Tibial artery (tissue), 4 donors: ENCODE measurements around the gene ANGEL1.
A peak's percentile ranks its signal among the peaks of the same experiment; 100 is the strongest.

Experiments used
- DNase-seq, 2 donors: peaks; one replicate each; pipeline ENCODE4 v3.0.0-alpha.2; 2019
- H3K27ac ChIP-seq, 2 donors: fragments of 200-600 bp; sonication (generic) in 1 of 2; 1 replicate in 1 of 2; 2 replicates in 1 of 2; pipeline ENCODE4 v1.5.1; 2018 to 2019; ENCODE audit warnings: mild to moderate bottlenecking in 1 of 2
- H3K27me3 ChIP-seq, 2 donors: fragments of 200-600 bp; sonication (generic) in 1 of 2; one replicate each; pipeline versions ENCODE4 v1.5.1 to v1.6.0; 2016 to 2019
- H3K36me3 ChIP-seq, 3 donors: fragments of 200-600 bp; sonication (generic) in 2 of 3; one replicate each; pipeline ENCODE4 v1.5.1; 2016 to 2019; ENCODE audit warnings: mild to moderate bottlenecking in 2 of 3
- H3K4me1 ChIP-seq, 4 donors: fragments of 200-600 bp; sonication (generic) in 2 of 4; 1 replicate in 3 of 4; 2 replicates in 1 of 4; pipeline ENCODE4 v1.5.1; 2016 to 2019
- H3K4me3 ChIP-seq, 2 donors: fragments of 200-600 bp; sonication (generic) in 1 of 2; 1 replicate in 1 of 2; 2 replicates in 1 of 2; pipeline ENCODE4 v1.5.1; 2018 to 2019; ENCODE audit warnings: mild to moderate bottlenecking in 2 of 2
- H3K9me3 ChIP-seq, 3 donors: fragments of 200-600 bp; sonication (generic) in 1 of 3; one replicate each; pipeline ENCODE4 v1.5.1; 2016 to 2019
- intact Hi-C: fragments of 100-400 bp; cut with DNase I; formaldehyde crosslinking; loops from one replicate; pipeline ENCODE4 v1.15.0; 2023; ENCODE audit warnings: low total_unique reads
- TF ChIP-seq, protein P1 (sequence below), 2 experiments: fragments of 200-600 bp in 1 of 2; fragments of 450-650 bp in 1 of 2; IDR thresholded peaks; one replicate each; pipeline ENCODE4 v1.5.1; 2017 to 2019; ENCODE audit warnings: antibody characterized with exemption in 2 of 2, mild to moderate bottlenecking in 1 of 2, moderate library complexity in 1 of 2

Gene ANGEL1

DNA sequence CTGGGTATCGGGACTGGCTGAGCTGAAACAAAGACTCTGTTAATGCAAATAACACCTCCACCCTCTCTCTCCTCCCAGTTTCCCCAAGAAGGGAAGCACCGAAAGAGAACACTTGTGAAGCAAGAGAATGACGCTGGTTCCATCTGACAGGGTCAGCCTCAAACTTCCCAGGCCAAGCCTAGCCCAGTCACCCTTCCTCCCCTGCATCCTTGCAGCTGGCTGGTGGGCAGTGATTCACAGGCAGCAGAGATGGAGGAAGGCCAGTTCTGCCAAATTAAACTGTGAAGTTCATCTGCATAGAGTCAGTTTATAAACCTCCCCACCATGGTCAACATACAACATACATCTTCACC lies 16.3 kb upstream of the ANGEL1 start:
- Histone ChIP-seq H3K36me3 (no peaks in the 10 kb centered on the region), H3K27me3 (no peaks in the 10 kb centered on the region), H3K27ac (peak overlapping the region in 1 of 2 donors; percentile 74), H3K9me3 (no peaks in the 10 kb centered on the region), H3K4me3 (no peak overlapping the region), H3K4me1 (peaks cover 0 to 24% (median 2%) of the 10 kb centered on the region in 4 donors)
- TF ChIP-seq, protein P1, sequence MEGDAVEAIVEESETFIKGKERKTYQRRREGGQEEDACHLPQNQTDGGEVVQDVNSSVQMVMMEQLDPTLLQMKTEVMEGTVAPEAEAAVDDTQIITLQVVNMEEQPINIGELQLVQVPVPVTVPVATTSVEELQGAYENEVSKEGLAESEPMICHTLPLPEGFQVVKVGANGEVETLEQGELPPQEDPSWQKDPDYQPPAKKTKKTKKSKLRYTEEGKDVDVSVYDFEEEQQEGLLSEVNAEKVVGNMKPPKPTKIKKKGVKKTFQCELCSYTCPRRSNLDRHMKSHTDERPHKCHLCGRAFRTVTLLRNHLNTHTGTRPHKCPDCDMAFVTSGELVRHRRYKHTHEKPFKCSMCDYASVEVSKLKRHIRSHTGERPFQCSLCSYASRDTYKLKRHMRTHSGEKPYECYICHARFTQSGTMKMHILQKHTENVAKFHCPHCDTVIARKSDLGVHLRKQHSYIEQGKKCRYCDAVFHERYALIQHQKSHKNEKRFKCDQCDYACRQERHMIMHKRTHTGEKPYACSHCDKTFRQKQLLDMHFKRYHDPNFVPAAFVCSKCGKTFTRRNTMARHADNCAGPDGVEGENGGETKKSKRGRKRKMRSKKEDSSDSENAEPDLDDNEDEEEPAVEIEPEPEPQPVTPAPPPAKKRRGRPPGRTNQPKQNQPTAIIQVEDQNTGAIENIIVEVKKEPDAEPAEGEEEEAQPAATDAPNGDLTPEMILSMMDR (IDR thresholded peaks at IDR 0.05) = no peak
- DNase-seq = no peak
- intact Hi-C loops = no loop called here

GRCh38 chr14:76828339-76829012 lies 15.8 kb upstream of the ANGEL1 start:
- no peak for DNase-seq
- TF ChIP-seq, protein P1 (IDR thresholded peaks at IDR 0.05) = no peak
- Histone ChIP-seq H3K27me3 (no peaks in the 10 kb centered on the region), H3K4me3 (peak overlapping the region; percentile 45), H3K36me3 (no peaks in the 10 kb centered on the region), H3K9me3 (no peaks in the 10 kb centered on the region), H3K4me1 (peaks cover 0 to 24% (median 2%) of the 10 kb centered on the region in 4 donors), H3K27ac (peak overlapping the region; percentile 24 to 74)
- intact Hi-C loops = no loop called here

- Histone ChIP-seq H3K4me3 (peak overlapping the region; percentile 45), H3K4me1 (peaks cover 0 to 24% (median 2%) of the 10 kb centered on the region in 4 donors), H3K27me3 (no peaks in the 10 kb centered on the region), H3K36me3 (no peaks in the 10 kb centered on the region), H3K9me3 (no peaks in the 10 kb centered on the region), H3K27ac (peak overlapping the region; percentile 24 to 74)
- intact Hi-C loops = no loop called here
- DNase-seq = no peak
- TF ChIP-seq, protein P1 (IDR thresholded peaks at IDR 0.05) = no peak
These were observed 15.1 kb upstream of the ANGEL1 start for GRCh38 chr14:76827696-76828296.

DNA sequence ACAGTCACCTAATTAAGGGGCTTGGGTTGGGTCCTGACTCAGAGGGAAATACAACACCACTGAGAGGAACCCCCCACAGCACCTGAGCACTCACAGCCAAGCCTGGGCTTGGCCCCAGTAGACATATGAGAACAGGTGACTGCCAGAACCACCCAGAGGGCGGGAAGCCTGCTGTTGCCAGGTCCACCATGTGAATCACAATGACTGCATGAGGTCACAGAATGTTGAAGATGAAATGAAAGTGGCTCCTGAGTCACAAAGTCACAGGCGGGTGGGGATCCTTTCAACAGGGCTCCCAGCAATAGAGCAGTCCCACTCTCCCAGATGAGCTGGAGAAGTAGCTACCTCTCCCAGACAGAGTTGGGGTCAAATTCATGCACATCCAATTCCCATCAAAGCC lies 13.4 kb upstream of the ANGEL1 start, which contains the start of gene LRRC74A:
TSS of gene LRRC74A (plus strand) at position 287 of the 400 bp plus-strand sequence. CDS start 290 bp downstream, outside the sequence.
- DNase-seq = no peak
- intact Hi-C loops = no loop called here
- TF ChIP-seq, protein P1 (IDR thresholded peaks at IDR 0.05) = no peak

DNA sequence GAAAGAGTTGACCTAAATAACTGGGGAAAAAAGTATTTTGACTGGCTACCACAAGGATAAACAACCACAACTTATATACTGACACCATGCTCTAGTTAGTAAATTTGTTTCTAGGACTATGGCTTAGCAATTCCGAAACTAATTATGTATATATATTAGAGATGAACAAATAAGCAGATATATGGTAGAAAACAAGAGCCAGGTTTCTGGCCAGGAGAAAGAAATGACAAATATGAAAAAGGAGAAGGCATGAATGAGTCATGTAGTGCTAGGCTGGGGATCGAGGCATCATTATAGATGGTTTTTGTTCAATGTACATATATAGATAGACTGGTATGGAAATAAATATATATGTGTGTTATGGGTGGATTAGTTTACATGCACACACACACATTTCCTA lies 8.0 kb upstream of the ANGEL1 start:
- H3K27me3 ChIP-seq = peaks cover 0 to 15% of the 10 kb centered on the region in 2 donors
- TF ChIP-seq, protein P1 (IDR thresholded peaks at IDR 0.05) = no peak

More for the DNA sequence above, 13.4 kb upstream of the ANGEL1 start, which contains the start of gene LRRC74A:
- H3K9me3 ChIP-seq = no peaks in the 10 kb centered on the region
- H3K4me3 ChIP-seq = no peak within 1 kb of the TSS
- peaks cover 0 to 24% (median 2%) of the 10 kb centered on the region in 4 donors for H3K4me1 ChIP-seq
- H3K27ac ChIP-seq = no peak within 1 kb of the TSS
- no peaks in the 10 kb centered on the region for H3K36me3 ChIP-seq
- H3K27me3 ChIP-seq = no peaks in the 10 kb centered on the region

More for the DNA sequence above, 8.0 kb upstream of the ANGEL1 start:
- no peaks in the 10 kb centered on the region for H3K4me1 ChIP-seq
- no peak for DNase-seq
- H3K36me3 ChIP-seq = no peaks in the 10 kb centered on the region
- H3K9me3 ChIP-seq = no peaks in the 10 kb centered on the region
- H3K4me3 ChIP-seq = no peak overlapping the region
- H3K27ac ChIP-seq = no peak overlapping the region
- intact Hi-C loops = no loop called here
